Suppressor macrophage treated with lipopolysaccharide for 1 hour (primary cell): ENCODE data around the gene FSD1.
A peak's percentile ranks its signal among the peaks of the same experiment; 100 is the strongest.

Source experiments
- DNase-seq, 3 donors: peaks; one replicate each; pipeline ENCODE4 v3.0.0-alpha.2; 2020 to 2022

FSD1 gene

GRCh38 chr19:4366666-4367335, 62.4 kb downstream of the FSD1 start:
- no peak for DNase-seq

GRCh38 chr19:4367336-4367723, 62.9 kb downstream of the FSD1 start:
- DNase-seq, result no peak

- DNase-seq, result peak; percentile 26 to 58 (median 51)
Measured at GRCh38 chr19:4367781-4368127, 63.4 kb downstream of the FSD1 start.

- DNase-seq, result peak; percentile 64 to 77 (median 66)
Measured at GRCh38 chr19:4368128-4368820, 63.9 kb downstream of the FSD1 start.

GRCh38 chr19:4369109-4369887, 64.9 kb downstream of the FSD1 start:
- peak; percentile 78 to 87 (median 86) for DNase-seq

DNA sequence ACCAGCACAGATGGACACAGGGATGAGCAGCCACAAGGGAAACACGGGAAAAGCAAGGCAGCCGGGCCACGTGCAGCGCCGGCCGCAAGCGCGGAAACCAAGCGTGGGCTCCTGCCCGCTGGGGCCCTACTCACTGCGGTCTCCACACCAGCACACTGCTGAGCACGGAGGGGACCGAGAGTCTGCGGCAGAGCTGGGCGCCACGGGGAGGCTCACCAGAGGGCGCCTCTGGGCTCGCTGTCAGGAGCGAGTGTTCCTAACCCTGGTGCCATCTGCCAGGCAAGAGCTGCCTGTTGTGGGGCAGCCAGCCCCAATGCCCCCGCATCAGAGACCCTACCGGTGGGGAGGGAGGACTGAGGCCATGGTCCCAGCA, 65.5 kb downstream of the FSD1 start:
- peak; percentile 85 to 90 (median 86) for DNase-seq

DNA sequence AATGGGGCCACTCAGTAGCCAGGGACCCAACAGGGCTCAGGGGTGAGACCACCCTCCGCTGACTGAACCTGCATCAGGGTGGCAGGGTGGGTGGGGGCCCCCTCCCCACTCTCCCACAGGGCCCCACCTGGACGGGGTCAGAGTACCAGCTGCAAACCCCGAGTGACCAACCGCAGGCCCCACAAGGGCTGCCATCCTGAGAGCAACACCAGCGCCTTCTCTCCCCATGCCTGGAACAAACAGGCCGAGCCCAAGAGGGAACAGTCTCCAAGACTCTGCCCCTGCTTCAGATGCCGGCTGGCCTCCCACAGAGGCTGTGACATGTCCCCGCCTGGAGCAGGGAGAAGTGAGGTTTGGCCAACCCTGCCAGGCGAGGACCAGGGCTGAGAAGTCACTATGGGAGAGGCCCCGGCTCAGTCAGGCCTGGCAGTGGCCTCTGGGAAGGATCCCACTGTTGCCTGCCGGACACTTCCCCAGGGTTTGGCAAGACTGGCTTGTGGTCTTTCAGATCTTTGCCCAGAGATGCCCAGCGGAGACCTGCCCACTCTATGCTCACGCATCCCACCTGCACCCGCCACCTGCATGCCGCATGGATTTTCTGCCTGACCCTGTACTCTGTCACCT, 66.1 kb downstream of the FSD1 start:
- DNase-seq, result no peak

GRCh38 chr19:4371247-4372164, 67.1 kb downstream of the FSD1 start:
- no peak for DNase-seq

- no peak for DNase-seq
Measured at GRCh38 chr19:4372165-4373012, 68.0 kb downstream of the FSD1 start.

DNA sequence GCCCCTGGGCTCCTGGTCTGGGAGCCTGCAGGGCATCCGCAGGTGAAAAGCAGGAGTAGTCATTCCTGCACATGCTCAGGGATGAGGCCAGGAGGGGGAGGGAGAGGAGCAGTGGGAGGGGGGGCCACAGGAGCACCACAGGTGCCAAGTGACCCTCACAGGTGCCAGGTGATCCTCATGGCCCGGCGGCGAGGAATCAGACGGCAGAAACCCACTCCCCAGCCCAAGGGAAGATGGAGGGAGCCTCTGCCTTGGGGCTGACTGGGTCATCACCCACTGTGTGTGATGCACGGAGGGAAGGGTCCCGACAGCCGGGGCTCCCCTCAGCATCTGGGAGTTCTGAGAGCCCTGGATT, 68.6 kb downstream of the FSD1 start:
- DNase-seq, result no peak
